Measurements from ENCODE around the gene PRPF6.

Gene PRPF6

GRCh38 chr20:63944078-63944941 lies 36.6 kb upstream of the PRPF6 start:
- Histone ChIP-seq H3K36me3 (ENCODE audit: control insufficient read depth, insufficient read depth, low read length) (peaks cover 3% of the 10 kb centered on the region), H2BK120ac (ENCODE audit: low read depth, low read length) (no peak overlapping the region)

GRCh38 chr20:63945031-63945658 lies 35.8 kb upstream of the PRPF6 start:
- DNase-seq: no peak
- H3K4me3 ChIP-seq (ENCODE audit: low read length): no peak overlapping the region
- peaks cover 3% of the 10 kb centered on the region for H3K36me3 ChIP-seq (ENCODE audit: control insufficient read depth, insufficient read depth, low read length)
- H4K5ac ChIP-seq (ENCODE audit: low read length): no peak overlapping the region
- no peaks in the 10 kb centered on the region for H3K27me3 ChIP-seq (ENCODE audit: insufficient read depth, low read length, poor library complexity)
- H3K79me1 ChIP-seq (ENCODE audit: low read length): peaks cover 16% of the 10 kb centered on the region
- WGBS (ENCODE audit: extremely low coverage, insufficient coverage, low lambda C conversion rate): no CpG with 5 or more reads among the region's 17 CpGs
- peaks cover 7% of the 10 kb centered on the region for H3K4me1 ChIP-seq (ENCODE audit: control insufficient read depth, low read depth, low read length)
- H3K9ac ChIP-seq (ENCODE audit: low read length): no peak overlapping the region
- no peak overlapping the region for H3K4me2 ChIP-seq (ENCODE audit: low read length)
- no peak overlapping the region for H3K56ac ChIP-seq (ENCODE audit: low read length)
- peaks cover 18% of the 10 kb centered on the region for H3K79me2 ChIP-seq (ENCODE audit: control insufficient read depth, insufficient read depth, low read length)
- H2BK5ac ChIP-seq (ENCODE audit: low read length): no peak overlapping the region
- no peak overlapping the region for H2BK120ac ChIP-seq (ENCODE audit: low read depth, low read length)
- H4K8ac ChIP-seq (ENCODE audit: low read depth, low read length): no peak overlapping the region
- H3K18ac ChIP-seq (ENCODE audit: low read length): no peak overlapping the region
- no peak overlapping the region for H2AK5ac ChIP-seq (ENCODE audit: low read length)
- H3K27ac ChIP-seq (ENCODE audit: low read depth, low read length): no peak overlapping the region
- no peak overlapping the region for H2BK15ac ChIP-seq (replicated peaks; ENCODE audit: low read depth)
- H3K23ac ChIP-seq (ENCODE audit: low read length): no peak overlapping the region
- H3K4ac ChIP-seq (ENCODE audit: low read depth, low read length): no peak overlapping the region

More at GRCh38 chr20:63944078-63944941, 36.6 kb upstream of the PRPF6 start:
- Histone ChIP-seq H3K27me3 (ENCODE audit: insufficient read depth, low read length, poor library complexity) (no peaks in the 10 kb centered on the region), H3K27ac (ENCODE audit: low read depth, low read length) (no peak overlapping the region), H3K23ac (ENCODE audit: low read length) (no peak overlapping the region), H3K9ac (ENCODE audit: low read length) (no peak overlapping the region), H4K5ac (ENCODE audit: low read length) (no peak overlapping the region), H2AK5ac (ENCODE audit: low read length) (no peak overlapping the region), H4K8ac (ENCODE audit: low read depth, low read length) (no peak overlapping the region), H3K4me3 (ENCODE audit: low read length) (no peak overlapping the region), H3K79me1 (ENCODE audit: low read length) (peaks cover 14% of the 10 kb centered on the region), H3K4ac (ENCODE audit: low read depth, low read length) (no peak overlapping the region), H2BK5ac (ENCODE audit: low read length) (no peak overlapping the region), H3K4me1 (ENCODE audit: control insufficient read depth, low read depth, low read length) (peaks cover 7% of the 10 kb centered on the region), H3K18ac (ENCODE audit: low read length) (no peak overlapping the region), H3K79me2 (ENCODE audit: control insufficient read depth, insufficient read depth, low read length) (peaks cover 15% of the 10 kb centered on the region), H2BK15ac (replicated peaks; ENCODE audit: low read depth) (no peak overlapping the region), H3K4me2 (ENCODE audit: low read length) (no peak overlapping the region), H3K56ac (ENCODE audit: low read length) (no peak overlapping the region)
- no CpG with 5 or more reads among the region's 35 CpGs for WGBS (ENCODE audit: extremely low coverage, insufficient coverage, low lambda C conversion rate)
- DNase-seq: no peak

- Histone ChIP-seq H4K8ac (ENCODE audit: low read depth, low read length) (no peak overlapping the region), H3K4me3 (ENCODE audit: low read length) (no peak overlapping the region), H3K79me2 (ENCODE audit: control insufficient read depth, insufficient read depth, low read length) (peaks cover 27% of the 10 kb centered on the region), H3K23ac (ENCODE audit: low read length) (no peak overlapping the region), H3K4me2 (ENCODE audit: low read length) (no peak overlapping the region), H2BK5ac (ENCODE audit: low read length) (no peak overlapping the region), H3K4ac (ENCODE audit: low read depth, low read length) (no peak overlapping the region), H3K18ac (ENCODE audit: low read length) (no peak overlapping the region), H3K27me3 (ENCODE audit: insufficient read depth, low read length, poor library complexity) (no peaks in the 10 kb centered on the region), H3K9ac (ENCODE audit: low read length) (no peak overlapping the region), H3K56ac (ENCODE audit: low read length) (no peak overlapping the region), H3K4me1 (ENCODE audit: control insufficient read depth, low read depth, low read length) (peaks cover 7% of the 10 kb centered on the region), H3K36me3 (ENCODE audit: control insufficient read depth, insufficient read depth, low read length) (peaks cover 3% of the 10 kb centered on the region), H2BK15ac (replicated peaks; ENCODE audit: low read depth) (no peak overlapping the region), H4K5ac (ENCODE audit: low read length) (no peak overlapping the region), H3K27ac (ENCODE audit: low read depth, low read length) (no peak overlapping the region), H3K79me1 (ENCODE audit: low read length) (peaks cover 21% of the 10 kb centered on the region), H2AK5ac (ENCODE audit: low read length) (no peak overlapping the region), H2BK120ac (ENCODE audit: low read depth, low read length) (no peak overlapping the region)
- no peak for DNase-seq
- WGBS (ENCODE audit: extremely low coverage, insufficient coverage, low lambda C conversion rate): no CpG with 5 or more reads among the region's 39 CpGs
These were observed 34.7 kb upstream of the PRPF6 start for GRCh38 chr20:63945921-63946920.

GRCh38 chr20:63946986-63947637 lies 33.8 kb upstream of the PRPF6 start:
- H3K27ac ChIP-seq (ENCODE audit: low read depth, low read length): no peak overlapping the region
- no peak overlapping the region for H3K4me2 ChIP-seq (ENCODE audit: low read length)
- peaks cover 33% of the 10 kb centered on the region for H3K79me2 ChIP-seq (ENCODE audit: control insufficient read depth, insufficient read depth, low read length)
- H4K5ac ChIP-seq (ENCODE audit: low read length): no peak overlapping the region
- no peak overlapping the region for H3K9ac ChIP-seq (ENCODE audit: low read length)
- H3K4me3 ChIP-seq (ENCODE audit: low read length): no peak overlapping the region
- H2AK5ac ChIP-seq (ENCODE audit: low read length): no peak overlapping the region
- no peak overlapping the region for H2BK5ac ChIP-seq (ENCODE audit: low read length)
- H3K23ac ChIP-seq (ENCODE audit: low read length): no peak overlapping the region
- DNase-seq: no peak
- no peak overlapping the region for H2BK120ac ChIP-seq (ENCODE audit: low read depth, low read length)
- peaks cover 21% of the 10 kb centered on the region for H3K79me1 ChIP-seq (ENCODE audit: low read length)
- H3K4me1 ChIP-seq (ENCODE audit: control insufficient read depth, low read depth, low read length): peaks cover 7% of the 10 kb centered on the region
- H3K56ac ChIP-seq (ENCODE audit: low read length): no peak overlapping the region
- H4K8ac ChIP-seq (ENCODE audit: low read depth, low read length): no peak overlapping the region
- no peaks in the 10 kb centered on the region for H3K27me3 ChIP-seq (ENCODE audit: insufficient read depth, low read length, poor library complexity)
- H3K36me3 ChIP-seq (ENCODE audit: control insufficient read depth, insufficient read depth, low read length): peaks cover 3% of the 10 kb centered on the region
- no peak overlapping the region for H3K4ac ChIP-seq (ENCODE audit: low read depth, low read length)
- no peak overlapping the region for H3K18ac ChIP-seq (ENCODE audit: low read length)
- no peak overlapping the region for H2BK15ac ChIP-seq (replicated peaks; ENCODE audit: low read depth)
- WGBS (ENCODE audit: extremely low coverage, insufficient coverage, low lambda C conversion rate): no CpG with 5 or more reads among the region's 15 CpGs

- Histone ChIP-seq H2BK120ac (ENCODE audit: low read depth, low read length) (no peak overlapping the region), H2AK5ac (ENCODE audit: low read length) (no peak overlapping the region), H3K36me3 (ENCODE audit: control insufficient read depth, insufficient read depth, low read length) (peaks cover 3% of the 10 kb centered on the region), H3K4ac (ENCODE audit: low read depth, low read length) (no peak overlapping the region), H3K79me1 (ENCODE audit: low read length) (peaks cover 23% of the 10 kb centered on the region), H4K5ac (ENCODE audit: low read length) (no peak overlapping the region), H3K4me1 (ENCODE audit: control insufficient read depth, low read depth, low read length) (peaks cover 4% of the 10 kb centered on the region), H3K4me3 (ENCODE audit: low read length) (no peak overlapping the region), H3K79me2 (ENCODE audit: control insufficient read depth, insufficient read depth, low read length) (peaks cover 41% of the 10 kb centered on the region), H2BK5ac (ENCODE audit: low read length) (no peak overlapping the region), H3K56ac (ENCODE audit: low read length) (no peak overlapping the region), H3K27me3 (ENCODE audit: insufficient read depth, low read length, poor library complexity) (no peaks in the 10 kb centered on the region), H3K27ac (ENCODE audit: low read depth, low read length) (no peak overlapping the region), H4K8ac (ENCODE audit: low read depth, low read length) (no peak overlapping the region), H3K23ac (ENCODE audit: low read length) (no peak overlapping the region), H2BK15ac (replicated peaks; ENCODE audit: low read depth) (no peak overlapping the region), H3K18ac (ENCODE audit: low read length) (no peak overlapping the region), H3K9ac (ENCODE audit: low read length) (no peak overlapping the region), H3K4me2 (ENCODE audit: low read length) (no peak overlapping the region)
- WGBS (ENCODE audit: extremely low coverage, insufficient coverage, low lambda C conversion rate): no CpG with 5 or more reads among the region's 27 CpGs
- no peak for DNase-seq
These were observed 33.1 kb upstream of the PRPF6 start for GRCh38 chr20:63947638-63948456.

All from mesendoderm (in vitro differentiated cells).